RWPE1 (cell line): ENCODE results near the gene KHDRBS1.
"Not testable (repeated sequence)": the region's sequence is repeated elsewhere in the genome, so short reads cannot be mapped to it uniquely, and the experiment has no call there.

Experiments used
- CTCF ChIA-PET: fragments of 350-600 bp; sonication (Branson Sonifier 250); formaldehyde crosslinking; extraction: SDS; loops from one replicate; lab custom pipeline; 2021; lab: Yijun Ruan, JAX
- POLR2A ChIA-PET: fragments of 400-600 bp; formaldehyde crosslinking; extraction: SDS; loops from one replicate; lab custom pipeline; 2020; ENCODE audit warnings: antibody characterized with exemption; ENCODE audit not compliant: low non-redundant PET; lab: Yijun Ruan, JAX
- DNase-seq: peaks from one replicate; pipeline ENCODE4 v3.0.0; 2012; ENCODE audit warnings: low spot score
- H3K27ac ChIP-seq: fragments of 450-650 bp; 2 replicates; pipeline ENCODE4 v1.5.1; 2017
- CTCF ChIP-seq: fragments of 450-650 bp; conservative IDR thresholded peaks from 2 replicates; pipeline ENCODE4 v1.5.1; 2017; ENCODE audit warnings: low read depth, mild to moderate bottlenecking

KHDRBS1 gene

GRCh38 chr1:32073299-32074229, 59.9 kb downstream of the KHDRBS1 start:
- POLR2A ChIA-PET: interaction anchor here (0.6 to 1.1 kb wide), 2 partner anchors 8 to 34 kb away, joined by 5 to 6 read pairs; partner anchors contain the start of gene KPNA6
- H3K27ac ChIP-seq: peak overlapping the region; percentile 94
- TF ChIP-seq CTCF: no peak
- CTCF ChIA-PET: interaction anchor here (0.6 to 1.7 kb wide), 7 partner anchors 13 to 253 kb away, joined by 3 to 5 read pairs (median 4); partner anchors contain the start of gene KPNA6
- no peak for DNase-seq

GRCh38 chr1:32074841-32075240, 61.2 kb downstream of the KHDRBS1 start:
- TF ChIP-seq CTCF: no peak
- ChIA-PET POLR2A (no interaction called here), CTCF (interaction anchor here (0.5 kb wide), 1 partner anchor 59 kb away, joined by 3 read pairs; no protein-coding TSS in a partner anchor)
- H3K27ac ChIP-seq: 0 out of 2 replicates have a peak overlapping the region, but pooled peaks have one; percentile 12
- DNase-seq: no peak

GRCh38 chr1:32077451-32077850, 63.8 kb downstream of the KHDRBS1 start:
- TF ChIP-seq CTCF: no peak
- POLR2A ChIA-PET: no interaction called here
- H3K27ac ChIP-seq: no peak overlapping the region; the same call in 1 of the 2 replicates
- CTCF ChIA-PET: no interaction called here
- DNase-seq: no peak

GRCh38 chr1:32082022-32082421, 68.4 kb downstream of the KHDRBS1 start:
- ChIA-PET POLR2A (no interaction called here), CTCF (interaction anchor here (0.6 kb wide), 1 partner anchor 10 kb away, joined by 5 read pairs; no protein-coding TSS in a partner anchor)
- TF ChIP-seq CTCF: no peak
- DNase-seq: no peak
- H3K27ac ChIP-seq: no peak overlapping the region

- DNase-seq, H3K27ac ChIP-seq, POLR2A ChIA-PET: not testable (repeated sequence)
- CTCF ChIA-PET: interaction anchor here (0.6 to 1.0 kb wide), 2 partner anchors 13 to 21 kb away, joined by 3 to 8 read pairs; partner anchors contain the start of gene TMEM39B
These were observed 72.7 kb downstream of the KHDRBS1 start for GRCh38 chr1:32086381-32086780.

- no peak for DNase-seq
- ChIA-PET CTCF (no interaction called here), POLR2A (interaction anchor here (0.6 kb wide), 1 partner anchor 102 kb away, joined by 9 read pairs; no protein-coding TSS in a partner anchor)
- H3K27ac ChIP-seq: no peak overlapping the region
- no peak for TF ChIP-seq CTCF
These were observed 77.5 kb downstream of the KHDRBS1 start for GRCh38 chr1:32091176-32091575.
